HCT116 (cell line): ENCODE measurements around the gene PPEF1. TPM values are rescaled to one million over a fixed set of nuclear protein-coding genes. Genes with fewer than 3 reads are reported as not detected.

ENCODE experiments used
- ATAC-seq: fragments of 200-7000 bp; cut with Tn5 transposase; 2 replicates; pipeline ENCODE4 v1.9.1; 2020; ENCODE audit warnings: mild to moderate bottlenecking, moderate library complexity
- BruUV-seq: library from RNA; stranded (reverse); fragments of 400-500 nt; replicated peaks from 2 replicates; lab custom pipeline; 2021; lab: Mats Ljungman, UMichigan
- CTCF ChIA-PET: fragments of 300-600 bp; sonication (Branson Sonifier 250); formaldehyde crosslinking; loops from one replicate; lab custom pipeline; 2021; ENCODE audit warnings: antibody characterized with exemption; lab: Charles Lee
- POLR2A ChIA-PET: fragments of 300-600, 350-600 bp; sonication (Branson Sonifier 250); formaldehyde crosslinking; loops from one replicate; lab custom pipeline; 2021; ENCODE audit warnings: antibody characterized with exemption; lab: Charles Lee
- RAD21 ChIA-PET, 2 experiments: fragments of 300-600 bp; sonication (Branson Sonifier 250); formaldehyde crosslinking; loops; one replicate each; lab custom pipeline; 2023; ENCODE audit warnings: low total read pairs in 2 of 2; ENCODE audit not compliant: uncharacterized antibody in 2 of 2, unreplicated experiment in 2 of 2, low non-redundant PET in 1 of 2; lab: Charles Lee
- DNase-seq: peaks from one replicate; pipeline ENCODE4 v3.0.0-alpha.2; 2010; ENCODE audit warnings: low read depth, low spot score
- H2AFZ ChIP-seq: fragments of 200-600 bp; shearing (Covaris generic), sonication (generic); 2 replicates; pipeline ENCODE4 v1.6.1; 2017; ENCODE audit warnings: low read depth, mixed run types, mixed read lengths, antibody characterized with exemption, low read length; ENCODE audit not compliant: poor library complexity, severe bottlenecking
- H3K27ac ChIP-seq: 2 replicates; pipeline ENCODE4 v1.5.1; 2012; ENCODE audit warnings: low read depth, low read length
- H3K27me3 ChIP-seq: fragments of 200-600 bp; sonication (generic); 2 replicates; pipeline ENCODE4 v1.6.1; 2016; ENCODE audit warnings: mixed run types, low read length, mixed read lengths; ENCODE audit not compliant: insufficient read depth
- H3K36me3 ChIP-seq, 2 experiments: fragments of 200-500 bp in 1 of 2; fragments of 200-600 bp in 1 of 2; sonication (Bioruptor generic) in 1 of 2; sonication (generic) in 1 of 2; 2 replicates each; pipeline versions ENCODE4 v1.5.1 to v1.6.1; 2014 to 2016; ENCODE audit warnings: low read length in 2 of 2, inconsistent platforms in 1 of 2, mixed read lengths in 1 of 2, mixed run types in 1 of 2; ENCODE audit not compliant: insufficient read depth in 2 of 2, control insufficient read depth in 1 of 2
- H3K4me1 ChIP-seq, 2 experiments: fragments of 200-600 bp in 1 of 2; sonication (generic) in 1 of 2; 2 replicates each; pipeline versions ENCODE4 v1.5.1 to v1.6.1; 2012 to 2017; ENCODE audit warnings: low read length in 2 of 2, inconsistent platforms in 1 of 2, mild to moderate bottlenecking in 1 of 2, mixed read lengths in 1 of 2, mixed run types in 1 of 2, moderate library complexity in 1 of 2; ENCODE audit not compliant: insufficient read depth in 2 of 2, control insufficient read depth in 1 of 2
- H3K4me2 ChIP-seq: fragments of 200-600 bp; sonication (generic); 2 replicates; pipeline ENCODE4 v1.6.1; 2017; ENCODE audit warnings: mixed run types, low read length, mixed read lengths
- H3K4me3 ChIP-seq, 2 experiments: fragments of 200-600 bp in 1 of 2; sonication (generic) in 1 of 2; replicated peaks in 1 of 2; 2 replicates each; pipeline ENCODE4 v1.5.1; 2011 to 2016; ENCODE audit warnings: low read length in 2 of 2, control low read depth in 1 of 2, low read depth in 1 of 2, mild to moderate bottlenecking in 1 of 2, mixed read lengths in 1 of 2, mixed run types in 1 of 2
- H3K79me2 ChIP-seq: fragments of 200-600 bp; sonication (generic); 2 replicates; pipeline ENCODE4 v1.6.1; 2017; ENCODE audit warnings: mild to moderate bottlenecking, mixed run types, low read length, moderate library complexity, mixed read lengths; ENCODE audit not compliant: insufficient read depth
- H3K9ac ChIP-seq: fragments of 200-600 bp; sonication (generic); 2 replicates; pipeline ENCODE4 v1.6.1; 2016; ENCODE audit warnings: low read length, mixed read lengths
- H3K9me2 ChIP-seq: fragments of 200-600 bp; sonication (generic), shearing (Covaris generic); 2 replicates; pipeline ENCODE4 v1.6.1; 2017; ENCODE audit warnings: mixed run types, mild to moderate bottlenecking, moderate library complexity; ENCODE audit not compliant: insufficient read depth
- H3K9me3 ChIP-seq, 2 experiments: fragments of 200-500 bp in 1 of 2; fragments of 200-600 bp in 1 of 2; sonication (Bioruptor generic) in 1 of 2; sonication (generic) in 1 of 2; 2 replicates each; pipeline ENCODE4 v1.6.1; 2014 to 2017; ENCODE audit warnings: low read length in 2 of 2, mixed read lengths in 2 of 2, inconsistent platforms in 1 of 2, low read depth in 1 of 2, mild to moderate bottlenecking in 1 of 2, mixed run types in 1 of 2, moderate library complexity in 1 of 2; ENCODE audit not compliant: control insufficient read depth in 1 of 2, insufficient read depth in 1 of 2
- H4K20me1 ChIP-seq: fragments of 200-600 bp; sonication (generic), shearing (Covaris generic); 2 replicates; pipeline ENCODE4 v1.6.1; 2017; ENCODE audit warnings: mixed run types, mild to moderate bottlenecking, moderate library complexity; ENCODE audit not compliant: insufficient read depth
- CBX3 ChIP-seq: IDR thresholded peaks from 2 replicates; pipeline ENCODE4 v1.6.1; 2012; ENCODE audit warnings: low read depth
- EGR1 ChIP-seq: IDR thresholded peaks from 2 replicates; pipeline ENCODE4 v1.6.1; 2012; ENCODE audit warnings: low read depth
- ELF1 ChIP-seq: IDR thresholded peaks from 2 replicates; pipeline ENCODE4 v1.6.1; 2012; ENCODE audit warnings: low read depth, borderline replicate concordance
- EZH2 ChIP-seq: fragments of 200-600 bp; sonication (generic); IDR thresholded peaks from 2 replicates; pipeline ENCODE4 v1.6.1; 2017; ENCODE audit warnings: antibody characterized with exemption, mixed run types
- EZH2phosphoT487 ChIP-seq: fragments of 200-600 bp; IDR thresholded peaks from 2 replicates; pipeline ENCODE4 v1.6.1; 2018; ENCODE audit warnings: antibody characterized with exemption, borderline replicate concordance
- FOSL1 ChIP-seq: IDR thresholded peaks from 2 replicates; pipeline ENCODE4 v1.6.1; 2012; ENCODE audit warnings: low read depth
- POLR2AphosphoS5 ChIP-seq: IDR thresholded peaks from 2 replicates; pipeline ENCODE4 v1.6.1; 2011; ENCODE audit warnings: mild to moderate bottlenecking, low read depth, low read length, moderate library complexity
- RAD21 ChIP-seq: IDR thresholded peaks from 2 replicates; pipeline ENCODE4 v1.6.1; 2012; ENCODE audit warnings: low read depth, mild to moderate bottlenecking
- REST ChIP-seq: IDR thresholded peaks from 2 replicates; pipeline ENCODE4 v1.6.1; 2012; ENCODE audit warnings: low read depth
- SIN3A ChIP-seq: IDR thresholded peaks from 2 replicates; pipeline ENCODE4 v1.6.1; 2012; ENCODE audit warnings: low read depth
- YY1 ChIP-seq: IDR thresholded peaks from 2 replicates; pipeline ENCODE4 v1.6.1; 2011; ENCODE audit warnings: low read length, low read depth, moderate library complexity, mild to moderate bottlenecking; ENCODE audit not compliant: insufficient replicate concordance; ENCODE audit errors: extremely low read depth
- ZNF274 ChIP-seq: fragments of 200-500 bp; sonication (Bioruptor generic); IDR thresholded peaks from 2 replicates; pipeline ENCODE4 v1.6.1; 2014; ENCODE audit warnings: mild to moderate bottlenecking, low read depth, low read length, inconsistent platforms
- intact Hi-C: fragments of 100-400 bp; cut with micrococcal nuclease; formaldehyde crosslinking; loops from 2 replicates; pipeline ENCODE4 v1.10.0; 2022
- total RNA-seq: library from RNA; stranded (reverse); gene quantifications from one replicate; pipeline ENCODE4 v1.2.1, GENCODE V29; 2021; ENCODE audit not compliant: unreplicated experiment
- TF ChIP-seq, protein P1 (sequence below): IDR thresholded peaks from 2 replicates; pipeline ENCODE4 v1.6.1; 2012
- TF ChIP-seq, protein P2 (sequence below): IDR thresholded peaks from 2 replicates; pipeline ENCODE4 v1.6.1; 2012

PPEF1 gene
- total RNA-seq, 1 experiment from 2014 or later, result not detected

DNA sequence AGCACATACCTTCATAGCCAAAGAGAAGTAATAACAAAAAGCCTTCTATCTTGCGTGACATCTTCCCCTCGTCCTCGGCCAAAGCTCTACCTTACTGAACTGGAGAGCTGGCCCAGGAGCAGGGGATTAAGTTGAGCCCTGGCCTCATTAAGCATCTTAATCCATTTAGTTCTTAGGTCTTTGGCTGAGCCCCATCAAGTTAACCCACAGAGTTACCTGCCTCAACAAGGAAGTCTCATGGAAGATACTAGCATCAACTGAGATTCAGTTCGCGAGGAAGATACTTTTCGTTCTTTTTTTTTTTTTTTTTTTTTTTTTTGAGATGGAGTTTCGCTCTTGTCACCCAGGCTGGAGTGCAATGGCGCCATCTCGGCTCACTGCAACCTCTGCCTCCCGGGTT lies 35.4 kb upstream of the PPEF1 start, which contains the start of gene RS1:
Gene RS1 (minus strand): TSS at position 101 of the 400 bp plus-strand sequence. CDS start 40 bp downstream, at position 61.
- no peak within 1 kb of the TSS for H3K27ac ChIP-seq
- H3K9me2 ChIP-seq, result no peaks in the 10 kb centered on the region
- no peak for ATAC-seq
- no peak within 1 kb of the TSS for H3K9ac ChIP-seq
- no peaks in the 10 kb centered on the region for H3K36me3 ChIP-seq
- CTCF ChIA-PET, result no interaction called here
- TF ChIP-seq YY1 (no peak), EZH2phosphoT487 (no peak), ELF1 (no peak), EGR1 (no peak), REST (no peak), RAD21 (no peak), EZH2 (no peak), FOSL1 (no peak), POLR2AphosphoS5 (no peak), SIN3A (no peak), ZNF274 (no peak), CBX3 (no peak)
- TF ChIP-seq, protein P1, sequence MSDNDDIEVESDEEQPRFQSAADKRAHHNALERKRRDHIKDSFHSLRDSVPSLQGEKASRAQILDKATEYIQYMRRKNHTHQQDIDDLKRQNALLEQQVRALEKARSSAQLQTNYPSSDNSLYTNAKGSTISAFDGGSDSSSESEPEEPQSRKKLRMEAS, result no peak
- TF ChIP-seq, protein P2, sequence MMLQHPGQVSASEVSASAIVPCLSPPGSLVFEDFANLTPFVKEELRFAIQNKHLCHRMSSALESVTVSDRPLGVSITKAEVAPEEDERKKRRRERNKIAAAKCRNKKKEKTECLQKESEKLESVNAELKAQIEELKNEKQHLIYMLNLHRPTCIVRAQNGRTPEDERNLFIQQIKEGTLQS, result no peak
- TF ChIP-seq, all 23 proteins: peak for 0
- Histone ChIP-seq H4K20me1 (no peaks in the 10 kb centered on the region), H2AFZ (no peak within 1 kb of the TSS), H3K79me2 (no peaks in the 10 kb centered on the region), H3K4me2 (no peak within 1 kb of the TSS), H3K9me3 (no peaks in the 10 kb centered on the region), H3K27me3 (no peaks in the 10 kb centered on the region), H3K4me1 (peaks cover 0 to 6% of the 10 kb centered on the region in 2 experiments; a peak in 1 of 4 replicates), H3K4me3 (no peak within 1 kb of the TSS)
- ChIA-PET RAD21 (no interaction called here), POLR2A (no interaction called here)
- intact Hi-C loops, result loop anchor here (10.0 kb wide), 1 partner anchor 247 kb away; the partner anchor contains the start of gene CDKL5
- no TSS peak for BruUV-seq
- no peak for DNase-seq
